Endodermal cell (in vitro differentiated cells): ENCODE data around the gene ACTN1. TPM values are rescaled to one million over a fixed set of nuclear protein-coding genes. Genes with fewer than 3 reads are reported as not detected.

Experiments used
- DNase-seq: peaks from one replicate; pipeline ENCODE4 v3.0.0-alpha.2; 2017
- H3K27ac ChIP-seq: 2 replicates; pipeline ENCODE4 v1.5.1; 2013; ENCODE audit warnings: mild to moderate bottlenecking, low read depth, low read length, moderate library complexity
- H3K27me3 ChIP-seq: 2 replicates; pipeline ENCODE4 v1.6.1; 2013; ENCODE audit warnings: mild to moderate bottlenecking, low read length, moderate library complexity; ENCODE audit not compliant: insufficient read depth, control insufficient read depth, poor library complexity, severe bottlenecking
- H3K36me3 ChIP-seq: 2 replicates; pipeline ENCODE4 v1.7.0; 2013; ENCODE audit warnings: mild to moderate bottlenecking, low read length, moderate library complexity; ENCODE audit not compliant: control insufficient read depth, insufficient read depth
- H3K4me1 ChIP-seq: one replicate; pipeline ENCODE4 v1.7.0; 2013; ENCODE audit warnings: low read length; ENCODE audit not compliant: control insufficient read depth, insufficient read depth
- H3K4me3 ChIP-seq: 2 replicates; pipeline ENCODE4 v1.5.1; 2013; ENCODE audit warnings: mild to moderate bottlenecking, low read length, moderate library complexity
- H3K9ac ChIP-seq: 2 replicates; pipeline ENCODE4 v1.6.1; 2013; ENCODE audit warnings: mild to moderate bottlenecking, low read length, moderate library complexity; ENCODE audit not compliant: poor library complexity, severe bottlenecking; ENCODE audit errors: extremely low read depth
- H3K9me3 ChIP-seq: 2 replicates; pipeline ENCODE4 v1.6.1; 2013; ENCODE audit warnings: mild to moderate bottlenecking, low read length, moderate library complexity; ENCODE audit not compliant: control insufficient read depth
- H3K27ac Mint-ChIP-seq: 2 replicates; pipeline ENCODE4 v1.8.0; 2020; ENCODE audit warnings: mixed read lengths
- H3K27me3 Mint-ChIP-seq: 2 replicates; pipeline ENCODE4 v1.8.0; 2021; ENCODE audit warnings: mild to moderate bottlenecking, mixed read lengths; ENCODE audit not compliant: insufficient read depth
- H3K36me3 Mint-ChIP-seq: 2 replicates; pipeline ENCODE4 v1.8.0; 2020; ENCODE audit warnings: low read depth, mixed read lengths
- H3K4me1 Mint-ChIP-seq: 2 replicates; pipeline ENCODE4 v1.8.0; 2020; ENCODE audit warnings: mixed read lengths
- H3K4me3 Mint-ChIP-seq: 2 replicates; pipeline ENCODE4 v1.8.0; 2020; ENCODE audit warnings: mild to moderate bottlenecking, moderate library complexity, mixed read lengths
- H3K9me3 Mint-ChIP-seq: 2 replicates; pipeline ENCODE4 v1.8.0; 2020; ENCODE audit warnings: mild to moderate bottlenecking, mixed read lengths
- WGBS, 2 experiments: methylation state at CpG; one replicate each; pipeline versions ENCODE4 v1.1.5 to v1.1.7; 2013; ENCODE audit warnings: missing lambda C conversion rate in 2 of 2, mixed read lengths in 1 of 2; ENCODE audit not compliant: insufficient coverage in 1 of 2, insufficient read length in 1 of 2; 5-methylcytosine and 5-hydroxymethylcytosine counted together
- total RNA-seq, 2 donors: library from RNA; stranded (reverse); fragmentation: NEBNext Ultra II Directional in 1 of 2; extraction: Animal tissue kit (Norgen Biotek cat#: 25700) in 1 of 2; gene quantifications; 2 replicates in 1 of 2; 3 replicates in 1 of 2; pipeline ENCODE4 v1.2.1, GENCODE V29; 2021
- TF ChIP-seq, protein P1 (sequence below): fragments of 200-600 bp; sonication (generic); conservative IDR thresholded peaks from 2 replicates; pipeline ENCODE4 v1.5.0; 2021; ENCODE audit warnings: antibody characterized with exemption, mild to moderate bottlenecking

Gene ACTN1
- total RNA-seq, 2 donors from 2014 or later: 190 to 275 TPM

DNA sequence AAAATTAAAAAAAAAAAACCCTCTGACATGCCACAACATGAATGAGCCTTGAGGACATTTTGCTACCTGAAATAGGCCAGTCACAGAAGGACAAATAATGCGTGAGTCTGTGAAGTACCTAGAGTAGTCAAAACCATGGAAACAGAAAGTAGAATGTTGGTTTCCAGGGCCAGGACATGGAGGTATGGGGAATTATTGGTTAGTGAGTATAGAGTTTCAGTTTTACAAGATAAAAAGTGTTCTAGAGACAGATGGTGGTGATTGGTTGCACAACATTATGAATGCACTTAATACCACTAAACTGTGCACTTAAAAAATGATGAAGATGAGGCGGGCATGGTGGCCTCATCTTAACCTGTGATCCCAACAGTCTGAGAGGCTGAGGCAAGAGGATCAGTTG, 138.6 kb downstream of the ACTN1 start:
- Mint-ChIP-seq H3K4me3 (no peak overlapping the region), H3K27me3 (peaks cover 10% of the 10 kb centered on the region), H3K36me3 (no peaks in the 10 kb centered on the region), H3K27ac (no peak overlapping the region), H3K9me3 (peaks cover 27% of the 10 kb centered on the region), H3K4me1 (peaks cover 4% of the 10 kb centered on the region)
- Histone ChIP-seq H3K4me3 (no peak overlapping the region), H3K4me1 (no peaks in the 10 kb centered on the region), H3K27me3 (no peaks in the 10 kb centered on the region), H3K27ac (no peak overlapping the region), H3K9ac (no peak overlapping the region), H3K36me3 (no peaks in the 10 kb centered on the region), H3K9me3 (peaks cover 28% of the 10 kb centered on the region)
- DNase-seq: no peak
- TF ChIP-seq, protein P1, sequence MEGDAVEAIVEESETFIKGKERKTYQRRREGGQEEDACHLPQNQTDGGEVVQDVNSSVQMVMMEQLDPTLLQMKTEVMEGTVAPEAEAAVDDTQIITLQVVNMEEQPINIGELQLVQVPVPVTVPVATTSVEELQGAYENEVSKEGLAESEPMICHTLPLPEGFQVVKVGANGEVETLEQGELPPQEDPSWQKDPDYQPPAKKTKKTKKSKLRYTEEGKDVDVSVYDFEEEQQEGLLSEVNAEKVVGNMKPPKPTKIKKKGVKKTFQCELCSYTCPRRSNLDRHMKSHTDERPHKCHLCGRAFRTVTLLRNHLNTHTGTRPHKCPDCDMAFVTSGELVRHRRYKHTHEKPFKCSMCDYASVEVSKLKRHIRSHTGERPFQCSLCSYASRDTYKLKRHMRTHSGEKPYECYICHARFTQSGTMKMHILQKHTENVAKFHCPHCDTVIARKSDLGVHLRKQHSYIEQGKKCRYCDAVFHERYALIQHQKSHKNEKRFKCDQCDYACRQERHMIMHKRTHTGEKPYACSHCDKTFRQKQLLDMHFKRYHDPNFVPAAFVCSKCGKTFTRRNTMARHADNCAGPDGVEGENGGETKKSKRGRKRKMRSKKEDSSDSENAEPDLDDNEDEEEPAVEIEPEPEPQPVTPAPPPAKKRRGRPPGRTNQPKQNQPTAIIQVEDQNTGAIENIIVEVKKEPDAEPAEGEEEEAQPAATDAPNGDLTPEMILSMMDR: no peak
- 96 to 100% methylated on average over 2 of the region's 2 CpGs for WGBS, 2 experiments

DNA sequence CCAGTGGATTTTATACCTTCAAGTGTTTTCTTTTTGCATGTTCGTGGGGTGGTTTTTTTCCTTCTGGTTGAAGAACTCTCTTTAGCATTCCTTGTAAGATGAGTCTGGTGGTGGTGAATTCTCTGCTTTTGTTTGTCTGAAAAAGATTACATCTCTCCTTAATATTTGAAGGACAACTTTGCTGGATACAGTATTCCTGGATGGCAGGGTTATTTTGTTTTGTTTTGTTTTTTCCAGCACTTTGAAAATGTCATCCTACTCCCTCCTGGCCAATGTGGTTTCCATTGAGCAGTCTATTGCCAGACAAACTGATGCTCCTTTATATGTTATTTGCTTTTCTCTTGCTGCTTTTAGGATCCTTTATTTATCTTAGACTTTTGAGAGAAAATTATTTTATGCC, 143.0 kb downstream of the ACTN1 start:
- Mint-ChIP-seq H3K4me1 (no peaks in the 10 kb centered on the region), H3K36me3 (no peaks in the 10 kb centered on the region), H3K27ac (no peak overlapping the region), H3K9me3 (peaks cover 32% of the 10 kb centered on the region), H3K27me3 (peaks cover 4% of the 10 kb centered on the region), H3K4me3 (no peak overlapping the region)
- Histone ChIP-seq H3K4me3 (no peak overlapping the region), H3K27ac (no peak overlapping the region), H3K4me1 (no peaks in the 10 kb centered on the region), H3K9ac (no peak overlapping the region), H3K27me3 (no peaks in the 10 kb centered on the region), H3K36me3 (no peaks in the 10 kb centered on the region), H3K9me3 (peaks cover 27% of the 10 kb centered on the region)
- TF ChIP-seq, protein P1: no peak
- 30% methylated on average over 1 of the region's 1 CpG; no CpG with 5 or more reads in 1 of the 2 experiments for WGBS, 2 experiments
- DNase-seq: no peak

DNA sequence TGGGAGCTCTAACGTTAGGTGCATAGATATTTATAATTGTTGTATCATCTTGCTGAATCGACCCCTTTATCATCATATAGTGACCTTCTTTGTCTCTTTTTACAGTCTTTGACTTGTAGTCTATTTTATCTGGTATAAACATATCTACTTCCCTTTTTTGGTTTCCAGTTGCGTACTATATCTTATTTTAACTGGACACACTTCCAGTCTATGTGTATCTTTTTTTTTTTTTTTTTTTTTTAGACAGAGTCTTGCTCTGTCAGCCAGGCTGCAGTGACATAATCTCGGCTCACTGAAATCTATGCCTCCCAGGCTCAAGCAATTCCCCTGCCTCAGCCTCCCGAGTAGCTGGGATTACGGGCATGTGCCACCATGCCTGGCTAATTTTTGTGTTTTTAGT, 144.3 kb downstream of the ACTN1 start:
- no peak for DNase-seq
- Mint-ChIP-seq H3K36me3 (no peaks in the 10 kb centered on the region), H3K4me1 (no peaks in the 10 kb centered on the region)

More for the DNA sequence above, 144.3 kb downstream of the ACTN1 start:
- peaks cover 27% of the 10 kb centered on the region for H3K9me3 ChIP-seq
- H3K27ac ChIP-seq: no peak overlapping the region
- H3K36me3 ChIP-seq: no peaks in the 10 kb centered on the region
- TF ChIP-seq, protein P1: no peak
- 78 to 90% methylated on average over 2 to 5 of the region's 6 CpGs for WGBS, 2 experiments
- Mint-ChIP-seq H3K27me3 (peaks cover 5% of the 10 kb centered on the region), H3K9me3 (peaks cover 34% of the 10 kb centered on the region), H3K4me3 (no peak overlapping the region), H3K27ac (no peak overlapping the region)
- H3K27me3 ChIP-seq: no peaks in the 10 kb centered on the region
- H3K4me1 ChIP-seq: no peaks in the 10 kb centered on the region
- no peak overlapping the region for H3K4me3 ChIP-seq
- no peak overlapping the region for H3K9ac ChIP-seq
